Measurements from ENCODE around the gene CDH13. TPM values are rescaled to one million over a fixed set of nuclear protein-coding genes. Genes with fewer than 3 reads are reported as not detected.

The CDH13 gene
- polyA plus RNA-seq, 1 donor = 8.7 TPM

DNA sequence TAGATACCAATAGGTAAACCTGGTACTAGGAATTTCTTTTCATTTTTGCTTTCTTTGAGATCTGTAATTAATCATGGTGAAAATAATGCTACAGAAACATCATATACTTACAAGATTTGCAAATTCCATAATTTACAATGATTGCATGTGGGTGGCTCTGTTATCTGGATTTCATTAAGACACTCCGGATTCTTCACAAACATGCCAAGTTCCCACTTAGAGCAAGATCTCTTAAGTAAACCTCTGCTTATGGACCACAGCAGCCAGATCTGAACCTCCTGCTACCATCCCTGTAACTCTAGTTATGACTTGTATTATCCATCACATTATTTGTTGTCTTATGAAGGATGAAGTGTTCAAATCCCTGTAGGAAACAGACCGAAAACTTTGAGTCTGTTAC, 424.7 kb downstream of the CDH13 start:
- no peak for DNase-seq

DNA sequence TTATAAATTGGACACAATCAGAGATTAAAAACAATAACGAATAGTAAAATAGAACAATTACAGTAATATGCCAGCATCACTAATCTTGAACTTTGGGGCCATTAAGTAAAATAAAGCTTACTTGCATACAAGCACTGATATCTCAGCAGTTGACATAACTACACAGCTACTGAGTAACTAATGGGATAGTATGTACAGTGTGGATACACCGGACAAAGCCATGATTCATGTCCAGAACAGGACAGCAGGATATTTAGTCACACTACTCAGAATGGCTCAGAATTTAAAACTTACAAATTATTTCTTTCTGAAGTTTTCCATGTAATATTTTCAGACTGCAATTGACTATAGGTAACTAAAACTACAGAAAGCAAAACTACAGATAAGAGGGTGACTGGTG, 427.5 kb downstream of the CDH13 start:
- no peak for DNase-seq

DNA sequence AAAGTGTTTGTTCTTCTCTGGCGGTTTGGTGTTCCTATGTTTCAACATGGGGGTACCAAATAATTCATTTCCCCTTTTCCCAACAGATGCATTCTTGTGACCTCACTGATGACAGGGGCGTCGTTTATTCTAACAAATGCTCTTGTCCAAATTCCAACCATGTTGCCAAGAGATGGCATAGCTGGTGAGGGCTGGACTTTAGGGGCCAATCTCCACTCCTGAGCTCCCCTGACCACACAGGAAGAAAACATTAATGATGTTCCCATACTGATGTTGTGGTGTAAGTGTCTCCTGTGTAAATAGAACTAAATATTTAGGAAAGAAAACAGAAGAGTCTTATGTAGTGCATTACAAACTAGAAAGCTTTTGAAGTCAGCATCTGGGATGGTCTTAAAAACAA, 431.6 kb downstream of the CDH13 start:
- DNase-seq = no peak

GRCh38 chr16:83059237-83059636, 432.5 kb downstream of the CDH13 start:
- DNase-seq = peak; percentile 22

- DNase-seq = no peak
Measured at GRCh38 chr16:83066011-83066410, 439.2 kb downstream of the CDH13 start.

GRCh38 chr16:83066881-83067280, 440.1 kb downstream of the CDH13 start:
- DNase-seq = no peak

- DNase-seq = no peak
Measured at GRCh38 chr16:83068686-83069085, 441.9 kb downstream of the CDH13 start.

DNA sequence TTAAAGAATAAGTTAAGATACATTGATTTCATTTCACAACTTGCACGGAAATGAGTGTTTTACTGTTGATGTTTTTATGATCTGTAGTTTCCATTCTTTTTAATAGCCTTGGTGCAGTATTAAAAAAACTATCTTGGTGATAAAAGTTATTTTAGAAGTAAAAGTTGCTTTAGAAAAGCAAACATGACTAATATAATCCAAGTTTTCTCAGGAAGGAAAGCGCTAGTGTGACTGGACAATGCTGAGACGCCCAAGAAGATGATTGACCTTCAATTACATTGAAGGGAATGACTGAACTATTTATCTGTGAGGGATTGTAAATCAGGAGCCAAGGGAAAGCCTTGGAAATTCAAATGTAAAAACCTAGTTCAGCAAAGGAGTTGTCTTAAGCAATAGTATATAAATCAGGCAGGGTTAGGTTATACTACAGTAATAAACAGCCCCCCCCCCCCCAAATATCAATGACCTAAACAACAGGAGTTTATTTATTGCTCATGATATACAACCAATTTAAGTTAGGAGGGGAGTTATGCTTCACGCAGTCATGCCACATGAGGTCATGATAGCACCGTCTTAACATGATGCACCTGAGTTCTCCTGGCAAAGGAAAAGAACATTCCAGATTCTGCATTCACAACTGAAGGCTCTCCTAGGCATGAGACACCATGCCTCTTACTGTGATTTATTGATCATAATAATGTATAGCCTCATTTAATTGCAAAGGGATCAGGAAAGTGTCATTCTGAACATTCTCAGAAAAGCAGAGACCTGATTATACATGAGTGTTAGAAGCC, 443.8 kb downstream of the CDH13 start:
- no peak for DNase-seq

DNA sequence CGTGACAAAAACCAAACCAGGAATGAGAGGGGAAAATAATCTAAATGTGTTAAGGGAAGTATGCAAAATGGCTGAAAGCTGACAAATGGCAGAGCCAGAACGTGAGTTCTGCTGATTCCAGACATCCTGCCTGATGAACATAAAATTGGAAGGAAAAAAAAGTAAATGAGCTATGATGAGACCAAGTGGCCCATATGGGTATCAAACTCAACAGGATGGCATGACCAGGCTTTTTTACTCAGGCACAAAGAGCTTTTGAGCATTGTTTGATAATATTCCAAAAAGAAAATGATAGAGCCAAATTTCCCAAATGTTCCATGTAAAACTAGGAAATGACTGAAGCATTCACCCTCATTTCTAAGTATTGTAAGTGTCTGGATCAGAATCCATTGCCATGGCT, 449.2 kb downstream of the CDH13 start:
- no peak for DNase-seq

- DNase-seq = no peak
Measured at GRCh38 chr16:83083361-83083760, 456.6 kb downstream of the CDH13 start.

- no peak for DNase-seq
Measured at GRCh38 chr16:83085660-83086059, 458.9 kb downstream of the CDH13 start.

- no peak for DNase-seq
Measured at GRCh38 chr16:83095941-83096692, 469.3 kb downstream of the CDH13 start.

GRCh38 chr16:83098536-83098935, 471.8 kb downstream of the CDH13 start:
- no peak for DNase-seq

- no peak for DNase-seq
Measured at GRCh38 chr16:83100679-83101078, 473.9 kb downstream of the CDH13 start.

- DNase-seq = no peak
Measured at GRCh38 chr16:83102336-83102735, 475.6 kb downstream of the CDH13 start.

GRCh38 chr16:83105279-83106077, 478.7 kb downstream of the CDH13 start:
- DNase-seq = no peak

DNA sequence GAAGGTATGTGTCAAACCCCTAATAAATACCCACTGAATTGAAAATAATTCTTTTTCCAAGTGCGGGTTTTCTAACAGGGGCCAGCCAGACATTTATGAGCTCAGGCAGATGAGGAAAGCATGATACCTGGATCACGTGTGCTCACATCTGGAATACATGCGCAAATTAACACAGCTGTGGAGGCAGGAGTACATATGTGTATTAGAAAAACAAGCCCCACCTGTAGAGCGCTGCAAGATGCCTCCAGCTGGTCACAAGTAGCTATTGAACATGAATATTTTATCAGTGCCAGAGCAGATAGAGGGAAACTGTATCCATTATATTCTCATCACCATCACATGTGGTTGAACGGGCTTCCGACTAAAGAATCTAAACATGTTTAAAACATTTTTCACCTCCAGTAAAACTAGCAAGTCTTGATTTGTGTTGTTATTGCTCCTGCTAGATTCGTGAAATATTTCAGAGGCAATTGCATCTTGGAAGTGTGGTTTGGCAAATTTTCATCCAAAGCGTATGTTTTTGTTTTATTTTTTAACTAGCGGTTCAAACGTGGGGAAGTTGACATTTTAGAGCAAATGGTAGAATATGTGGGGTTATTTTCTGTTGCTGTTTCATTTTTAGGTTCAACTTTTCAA, 482.8 kb downstream of the CDH13 start:
- no peak for DNase-seq

- no peak for DNase-seq
Measured at GRCh38 chr16:83110269-83110668, 483.5 kb downstream of the CDH13 start.

DNA sequence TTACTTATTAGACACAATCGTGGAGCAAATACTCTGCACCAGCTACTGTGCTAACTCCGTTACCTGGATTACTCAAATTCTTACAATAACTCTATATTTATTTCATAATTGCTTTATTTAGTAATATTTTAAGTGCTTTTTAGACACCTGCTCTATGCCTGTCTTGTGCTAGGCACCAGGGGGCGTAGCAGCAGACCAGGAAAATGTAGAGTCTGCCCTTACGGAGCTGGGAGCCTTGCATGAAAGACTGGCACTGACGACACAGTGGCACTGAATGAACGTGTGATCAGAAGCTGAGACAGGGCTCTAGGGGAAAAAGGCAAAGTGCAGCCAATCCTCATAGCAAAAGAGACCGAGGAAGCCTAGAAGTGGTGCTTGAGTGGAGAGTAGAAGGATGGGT, 486.5 kb downstream of the CDH13 start:
- DNase-seq = no peak

GRCh38 chr16:83113811-83114210, 487.0 kb downstream of the CDH13 start:
- no peak for DNase-seq

DNA sequence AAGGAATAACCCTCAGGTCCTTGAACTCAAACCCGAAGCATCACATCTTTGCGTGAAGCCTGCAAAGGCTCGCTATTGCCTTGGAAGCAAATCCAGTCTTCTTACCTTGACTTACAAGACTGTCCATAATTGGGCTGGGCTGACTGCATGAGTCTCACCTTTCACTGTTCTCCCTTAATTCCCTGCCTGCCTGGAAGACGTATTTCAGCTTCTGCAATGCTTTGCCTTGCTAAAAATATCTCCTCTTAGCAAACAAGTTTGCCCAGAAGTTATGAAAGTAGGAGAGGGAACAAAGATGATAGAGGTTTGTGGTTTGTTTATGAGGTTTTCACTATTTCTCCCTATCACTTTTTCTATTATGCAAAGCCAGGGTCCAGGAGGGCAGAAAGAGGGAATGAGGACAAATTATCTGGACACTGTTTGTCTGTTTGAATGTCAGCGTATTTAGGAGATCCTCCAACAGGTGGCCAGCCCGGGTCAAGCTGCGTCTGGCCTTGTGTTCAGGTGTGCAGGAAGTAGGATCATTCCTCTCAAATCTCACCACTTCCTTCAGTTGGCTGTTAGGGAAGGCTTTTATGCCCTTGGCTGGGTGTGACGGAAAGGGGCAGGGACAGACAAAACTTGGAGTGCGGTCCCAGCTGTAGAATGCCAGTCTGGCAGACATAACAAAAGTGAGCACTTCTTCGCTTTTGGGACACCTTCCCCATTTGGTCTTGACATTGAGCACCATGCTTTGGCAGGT, 488.9 kb downstream of the CDH13 start:
- DNase-seq = no peak

Data from left kidney (tissue), 2 donors.